ENCODE data around the gene ALDH1L1.
"Not testable (repeated sequence)": the region's sequence is repeated elsewhere in the genome, so short reads cannot be mapped to it uniquely, and the experiment has no call there.

Gene ALDH1L1

GRCh38 chr3:126104742-126105605, 75.4 kb downstream of the ALDH1L1 start:
- no peak for DNase-seq (ENCODE audit: low read depth)

DNA sequence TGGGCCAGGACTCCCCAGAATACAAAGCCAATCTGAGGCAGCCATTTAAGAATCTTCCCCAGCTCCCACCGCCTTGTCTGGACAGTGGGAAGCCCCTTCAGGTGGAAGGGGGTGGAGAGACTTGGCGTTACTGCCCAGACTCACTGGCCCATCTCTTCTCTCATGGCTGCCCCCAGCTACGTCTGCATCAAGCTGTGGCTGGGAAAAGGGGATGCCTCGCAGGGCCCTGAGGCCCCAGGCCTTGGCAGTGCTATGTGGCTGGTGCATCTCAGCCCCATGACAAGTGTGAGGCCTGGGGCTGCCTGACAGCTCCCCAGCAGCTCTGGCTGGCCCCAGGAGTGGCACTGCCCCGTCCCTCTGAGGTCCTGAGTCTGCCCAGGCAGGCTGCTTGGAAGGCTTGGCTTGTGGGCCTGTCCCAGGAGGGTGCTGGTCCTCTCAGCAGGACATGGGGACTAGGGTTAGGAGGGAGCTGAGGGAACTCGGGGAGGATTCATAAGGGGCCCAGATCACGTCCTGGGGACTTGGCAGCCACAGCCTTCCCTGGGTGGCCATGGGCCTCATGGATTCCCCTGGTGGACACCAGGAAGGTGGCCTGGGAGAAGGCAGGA, 76.3 kb downstream of the ALDH1L1 start:
- DNase-seq (ENCODE audit: low read depth): no peak

DNA sequence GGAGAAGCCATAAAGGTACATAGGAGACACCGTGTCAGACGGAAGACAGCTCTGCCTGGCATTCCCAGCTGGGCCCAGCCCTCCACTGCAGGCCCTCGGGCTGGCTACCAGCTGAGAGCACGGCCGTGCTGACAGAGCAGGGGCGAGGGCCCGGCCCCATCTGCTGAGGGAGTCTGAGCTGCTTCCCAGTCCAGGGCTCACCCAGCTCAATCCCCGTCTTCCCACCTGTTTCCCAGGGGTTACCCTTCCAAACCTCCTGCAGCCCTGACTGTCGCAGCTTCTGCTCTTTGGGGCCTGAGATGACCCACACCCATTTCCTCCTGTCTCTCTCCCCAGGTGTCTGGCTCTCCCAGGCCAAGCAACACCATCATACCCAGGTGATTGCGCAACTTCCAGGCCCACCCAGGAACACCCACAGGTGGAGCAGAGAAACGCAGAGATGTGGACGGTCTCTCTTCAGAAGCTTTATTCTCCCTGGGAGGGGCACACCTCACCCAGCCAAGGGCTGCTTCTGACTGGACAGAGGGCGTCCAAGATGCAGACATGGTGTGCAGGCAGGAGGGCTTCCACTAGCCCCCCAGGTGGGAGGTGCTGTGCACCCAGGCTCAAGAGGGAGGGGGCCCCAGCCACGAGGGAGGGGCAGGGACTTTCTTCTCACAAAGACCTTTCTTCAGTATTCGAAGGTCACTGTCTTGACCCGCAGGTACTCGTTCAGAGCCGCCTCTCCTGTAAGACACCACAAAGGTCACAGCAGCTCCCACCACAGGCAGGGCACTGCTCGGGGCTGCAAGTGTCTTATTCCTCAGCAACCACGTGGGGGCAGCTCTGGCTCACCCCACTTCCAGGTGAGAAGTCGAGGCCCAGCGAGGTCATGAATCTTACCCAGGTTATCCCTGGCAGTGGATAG, 77.0 kb downstream of the ALDH1L1 start:
- DNase-seq (ENCODE audit: low read depth): no peak

- no peak for DNase-seq (ENCODE audit: low read depth)
These were observed 77.8 kb downstream of the ALDH1L1 start for GRCh38 chr3:126102530-126102951.

DNA sequence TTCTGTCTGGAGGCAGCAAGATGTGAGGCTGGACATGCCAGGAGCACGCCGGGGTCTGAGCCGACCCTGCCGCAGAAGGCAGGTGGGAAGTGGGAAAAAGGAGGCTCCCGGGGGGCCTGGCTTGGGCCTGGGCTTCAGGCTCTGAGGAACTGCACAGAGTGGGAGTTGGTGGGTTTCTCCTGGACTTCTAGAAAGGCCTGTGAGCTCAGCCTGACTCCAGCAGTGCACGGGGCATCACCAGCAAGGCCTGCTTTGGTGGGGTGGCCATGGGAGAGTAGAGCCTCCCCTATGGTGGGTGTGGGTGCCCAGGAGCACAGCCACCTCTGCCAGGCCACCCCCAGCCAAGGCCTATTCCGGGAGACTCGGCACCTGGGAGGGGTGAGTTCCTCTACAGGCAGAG, 78.4 kb downstream of the ALDH1L1 start:
- no peak for DNase-seq (ENCODE audit: low read depth)

DNA sequence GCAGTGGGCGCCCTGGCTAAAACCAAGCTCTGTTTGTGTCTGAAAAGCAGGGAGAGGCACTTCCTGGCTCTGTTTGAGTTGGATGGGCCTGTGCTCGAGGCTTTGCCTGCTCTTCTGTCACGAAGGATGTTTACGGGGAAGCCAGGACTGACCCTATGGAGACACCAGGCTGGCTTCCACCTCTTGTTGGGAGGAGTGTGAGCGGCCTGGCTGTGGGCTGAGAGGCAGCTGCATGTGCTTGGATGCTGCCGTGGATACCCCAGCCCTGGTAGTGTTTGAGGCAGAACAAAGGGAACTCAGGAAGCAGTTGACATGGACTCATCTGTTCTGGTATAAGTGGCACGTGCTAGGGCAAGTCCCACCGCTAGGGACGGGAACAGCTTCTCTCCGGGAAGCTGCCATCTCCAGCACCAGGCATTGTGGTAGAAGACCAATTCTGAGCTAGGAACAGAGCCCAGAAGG, 78.8 kb downstream of the ALDH1L1 start:
- DNase-seq (ENCODE audit: low read depth): no peak

- no peak for DNase-seq (ENCODE audit: low read depth)
These were observed 79.6 kb downstream of the ALDH1L1 start for GRCh38 chr3:126100634-126101301.

GRCh38 chr3:126100269-126100633, 80.1 kb downstream of the ALDH1L1 start:
- no peak for DNase-seq (ENCODE audit: low read depth)

DNA sequence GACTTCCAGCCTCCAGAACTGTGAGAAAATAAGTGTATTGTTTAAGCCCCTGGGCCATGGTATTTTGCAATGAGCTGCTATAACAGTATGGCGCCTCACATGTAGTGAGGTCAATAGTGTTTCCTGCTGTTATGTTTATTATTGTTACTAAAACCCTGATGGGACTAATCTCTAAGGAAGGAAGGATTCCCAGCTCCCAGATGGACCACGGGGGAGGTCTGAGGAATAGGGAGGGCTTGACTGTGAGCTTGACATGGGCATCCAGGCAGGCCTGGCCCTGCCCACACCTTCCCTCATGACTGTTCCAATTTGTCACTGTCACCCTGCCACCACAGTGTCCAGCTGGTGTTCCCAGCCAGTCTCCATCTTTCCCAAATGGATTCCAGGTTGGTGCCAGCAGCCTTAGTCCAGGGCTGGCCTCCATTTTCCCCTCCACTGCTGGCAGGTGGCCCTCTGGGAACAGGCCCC, 82.0 kb downstream of the ALDH1L1 start:
- no peak for DNase-seq (ENCODE audit: low read depth)

DNA sequence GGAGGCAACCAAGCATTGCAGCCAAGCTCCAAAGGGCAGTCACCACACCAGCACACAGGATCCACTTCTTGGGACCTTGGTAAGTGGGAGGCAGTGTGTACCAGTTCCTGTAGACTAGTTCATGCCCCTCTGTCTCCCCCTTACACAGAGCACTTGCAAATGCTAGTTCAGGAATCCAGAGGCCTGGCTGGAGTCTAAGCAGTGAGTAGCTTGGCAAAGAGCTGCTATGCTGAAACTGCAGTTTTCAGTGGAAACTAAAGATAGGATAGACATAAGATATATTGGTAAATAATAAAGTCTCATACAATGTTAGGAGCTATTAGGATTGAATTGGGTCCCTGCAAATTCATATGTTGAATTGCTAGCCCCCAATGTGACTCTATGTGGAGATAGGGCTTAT, 82.6 kb downstream of the ALDH1L1 start:
- DNase-seq (ENCODE audit: low read depth): no peak

DNA sequence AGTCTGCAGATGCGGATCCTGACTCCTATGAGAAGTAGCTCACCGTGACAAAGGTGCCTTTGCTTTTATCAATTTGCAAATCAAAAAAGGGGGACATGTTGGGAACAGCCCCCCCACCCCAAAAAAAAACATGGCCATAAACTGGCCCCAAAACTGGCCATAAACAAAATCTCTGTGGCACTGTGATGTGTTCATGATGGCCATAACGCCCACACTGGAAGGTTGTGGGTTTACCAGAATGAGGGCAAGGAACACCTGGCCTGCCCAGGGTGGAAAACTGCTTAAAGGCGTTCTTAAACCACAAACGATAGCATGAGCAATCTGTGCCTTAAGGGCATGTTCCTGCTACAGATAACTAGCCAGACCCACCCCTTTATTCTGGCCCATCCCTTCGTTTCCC, 84.1 kb downstream of the ALDH1L1 start:
- DNase-seq (ENCODE audit: low read depth): not testable (repeated sequence)

- DNase-seq (ENCODE audit: low read depth): not testable (repeated sequence)
These were observed 88.3 kb downstream of the ALDH1L1 start for GRCh38 chr3:126092128-126092527.

DNA sequence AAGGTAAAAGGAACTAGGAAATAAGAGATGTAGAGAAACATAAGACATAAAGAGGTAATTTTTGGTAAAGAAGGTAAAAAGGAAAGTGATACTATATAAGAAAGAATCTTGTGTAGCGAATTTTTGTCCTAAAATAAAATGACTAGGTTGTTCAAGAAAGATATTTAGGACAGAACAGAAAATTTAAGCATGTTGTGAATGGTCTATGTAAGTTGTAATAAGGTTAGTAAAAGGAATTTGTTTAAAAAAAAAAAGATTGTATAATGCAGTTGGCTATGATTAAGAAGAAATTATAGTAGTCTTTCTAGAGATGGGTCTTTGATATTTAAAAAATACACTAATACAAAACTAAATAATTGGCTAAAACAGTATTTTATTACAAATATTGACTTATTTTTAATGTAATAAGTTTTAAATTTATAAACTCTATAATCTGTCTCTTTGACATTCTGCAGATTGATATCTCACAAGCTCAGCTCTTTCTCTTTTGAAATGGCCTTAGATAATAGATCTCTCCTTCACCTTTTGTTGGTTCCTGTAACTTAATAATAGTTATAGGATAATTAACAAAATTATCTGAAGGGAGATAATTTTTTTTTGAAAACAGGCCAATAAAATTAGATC, 92.7 kb downstream of the ALDH1L1 start:
- no peak for DNase-seq (ENCODE audit: low read depth)

DNA sequence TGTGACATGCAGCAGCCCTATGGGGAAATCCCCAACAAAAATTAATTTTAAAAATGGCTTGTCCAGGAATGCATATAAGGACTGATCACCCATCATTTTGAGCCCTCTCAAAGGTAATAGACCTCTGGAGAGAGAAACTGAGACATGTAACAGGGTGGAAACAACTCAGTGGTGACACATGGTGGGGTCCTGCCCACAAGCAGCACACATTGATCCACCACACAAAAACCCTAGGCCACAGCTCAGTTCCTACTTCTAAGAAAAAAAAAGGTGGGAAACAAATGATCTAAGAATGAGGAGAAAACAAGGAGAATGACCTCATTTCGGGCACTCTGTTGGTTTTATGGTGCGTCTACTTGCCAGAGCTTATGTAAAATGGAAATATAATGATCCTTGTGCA, 94.5 kb downstream of the ALDH1L1 start:
- no peak for DNase-seq (ENCODE audit: low read depth)

DNA sequence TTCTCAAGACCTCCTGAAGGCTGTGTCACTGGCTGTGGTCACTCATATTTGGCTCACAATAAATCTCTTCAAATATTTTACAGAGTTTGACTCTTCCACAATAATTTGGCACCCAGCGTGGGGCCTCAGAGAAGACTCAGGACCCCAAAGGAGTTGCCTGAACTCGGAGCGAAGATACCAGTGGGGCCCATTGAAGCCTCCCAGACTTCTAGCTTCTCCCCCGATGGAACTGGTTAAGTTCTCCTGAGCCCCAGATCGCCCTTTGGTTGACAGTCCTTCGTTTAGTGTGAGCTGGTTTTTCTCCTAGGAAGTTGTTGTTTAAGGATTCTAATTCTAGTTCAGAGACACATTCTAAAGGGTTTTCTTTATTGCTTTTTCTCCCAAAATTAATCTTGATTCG, 95.1 kb downstream of the ALDH1L1 start:
- DNase-seq (ENCODE audit: low read depth): no peak

GRCh38 chr3:126084768-126085180, 95.6 kb downstream of the ALDH1L1 start:
- DNase-seq (ENCODE audit: low read depth): no peak

DNA sequence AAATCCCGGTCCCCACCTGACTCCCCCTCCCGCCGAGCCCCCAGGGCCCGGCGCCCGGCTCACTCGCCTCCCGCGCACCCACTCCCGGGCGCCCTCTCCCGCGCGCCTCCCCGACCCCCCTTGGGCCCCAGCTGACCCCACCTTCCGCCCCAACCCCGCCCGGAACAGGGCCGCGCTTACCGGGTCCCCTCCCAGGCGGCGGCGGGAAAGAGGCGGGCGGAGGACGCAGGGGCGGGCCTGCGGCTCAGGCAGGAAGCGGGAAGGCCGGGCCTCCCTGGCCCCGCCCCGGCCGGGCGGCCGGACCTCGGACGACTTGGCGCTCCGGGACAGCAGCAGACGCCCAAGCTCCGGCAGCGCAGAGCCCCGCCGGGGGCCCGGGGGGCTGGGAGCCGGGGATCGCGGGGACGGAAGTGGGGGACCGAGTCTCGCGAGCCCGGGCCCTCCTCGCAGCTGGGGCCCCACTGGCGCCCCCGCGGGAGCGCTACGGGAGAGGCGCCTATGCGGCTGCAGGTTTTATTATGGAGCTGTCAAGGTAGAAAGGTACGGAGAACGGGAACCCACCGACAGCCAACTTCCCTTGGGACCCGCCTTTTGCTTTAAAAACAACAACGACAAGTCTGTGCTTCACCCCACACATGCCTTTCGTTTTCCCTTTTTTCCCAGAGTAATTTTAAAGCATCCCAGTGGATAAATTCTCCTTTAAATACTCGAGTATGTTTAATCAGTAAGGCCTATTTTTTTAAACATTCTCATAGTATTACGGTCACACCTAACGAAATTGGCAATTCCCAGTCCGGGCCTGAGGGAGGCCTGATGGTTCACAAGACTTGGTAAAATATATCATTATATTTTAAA, 96.2 kb downstream of the ALDH1L1 start, which contains the start of gene SLC41A3:
SLC41A3 (minus strand) TSS at position 212 of the 855 bp plus-strand sequence. CDS start 15,905 bp downstream, outside the sequence.
- DNase-seq (ENCODE audit: low read depth): peak; percentile 74

GRCh38 chr3:126083511-126083912, 96.9 kb downstream of the ALDH1L1 start:
- DNase-seq (ENCODE audit: low read depth): peak; percentile 12

- no peak for DNase-seq (ENCODE audit: low read depth)
These were observed 97.3 kb downstream of the ALDH1L1 start for GRCh38 chr3:126083138-126083445.
